Keratinocyte (primary cell): Measurements from ENCODE around the gene LANCL1.

Source experiments
- CTCF ChIP-seq, 3 experiments: IDR thresholded peaks in 1 of 3; conservative IDR thresholded peaks in 1 of 3; optimal IDR thresholded peaks in 1 of 3; 2 replicates in 2 of 3; 3 replicates in 1 of 3; pipeline versions ENCODE3 to v1.5.1; 2011; ENCODE audit warnings: low read length in 3 of 3, mild to moderate bottlenecking in 3 of 3, moderate library complexity in 2 of 3, control low read depth in 1 of 3, inconsistent platforms in 1 of 3; ENCODE audit not compliant: insufficient read depth in 2 of 3; ENCODE audit errors: extremely low read depth in 1 of 3
- EZH2 ChIP-seq: IDR thresholded peaks from one replicate; pipeline ENCODE4 v1.6.1; 2012; ENCODE audit warnings: inconsistent platforms, mild to moderate bottlenecking, low read length, moderate library complexity

GRCh38 chr2:210421916-210422315, 54.6 kb downstream of the LANCL1 start:
- TF ChIP-seq CTCF (optimal IDR thresholded peaks at IDR 0.05 in 1 of 3, IDR thresholded peaks at IDR 0.05 in 1 of 3, conservative IDR thresholded peaks at IDR 0.05 in 1 of 3; ENCODE audit: extremely low read depth in 1 of 3, insufficient read depth in 2 of 3, low read length in 3 of 3) (no peak), EZH2 (no peak)
